K562 (cell line): ENCODE data around the gene KLHL29. TPM values are rescaled to one million over a fixed set of nuclear protein-coding genes. Genes with fewer than 3 reads are reported as not detected.

Source experiments
- ATAC-seq: fragments of 200-7000 bp; cut with Tn5 transposase; 3 replicates; pipeline ENCODE4 v1.9.1; 2020; ENCODE audit warnings: moderate library complexity
- BruUV-seq: library from RNA; stranded (reverse); fragments of 400-500 nt; replicated peaks from 2 replicates; lab custom pipeline; 2021; lab: Mats Ljungman, UMichigan
- CTCF ChIA-PET: fragments of 300-600 bp; formaldehyde crosslinking; extraction: SDS; loops from one replicate; lab custom pipeline; 2021; ENCODE audit warnings: low intra/inter-chr PET ratio; lab: Yijun Ruan, JAX
- POLR2A ChIA-PET: fragments of 300-600, 350-650 bp; sonication (Branson Sonifier 250); formaldehyde crosslinking; extraction: SDS; loops from one replicate; lab custom pipeline; 2021; ENCODE audit warnings: antibody characterized with exemption, inconsistent platforms; lab: Yijun Ruan, JAX
- DNase-seq, 4 experiments: peaks; one replicate each; pipeline versions ENCODE4 v3.0.0 to v3.0.0-alpha.2; 2011 to 2018; ENCODE audit warnings: low spot score in 3 of 4, mixed read lengths in 3 of 4; ENCODE audit errors: extremely low read depth in 1 of 4
- FAIRE-seq: peaks from 2 replicates; lab custom pipeline; 2011; peaks lifted over from hg19 to GRCh38; lab: Jason Lieb, UNC
- H2AFZ ChIP-seq: 2 replicates; pipeline ENCODE4 v1.6.0; 2011; ENCODE audit warnings: low read depth, low read length, control low read depth, inconsistent platforms
- H3K27ac ChIP-seq: fragments of 200-600 bp; 3 replicates; pipeline ENCODE4 v1.8.0; 2011; ENCODE audit warnings: low read depth, mild to moderate bottlenecking, control low read depth, inconsistent platforms, low read length, moderate library complexity, mixed read lengths; ENCODE audit errors: extremely low read depth
- H3K27me3 ChIP-seq, 2 experiments: fragments of 300-600 bp in 1 of 2; 2 replicates in 1 of 2; 3 replicates in 1 of 2; pipeline versions ENCODE4 v1.6.0 to v1.8.0; 2011; ENCODE audit warnings: inconsistent platforms in 2 of 2, low read length in 2 of 2, mild to moderate bottlenecking in 1 of 2, mixed read lengths in 1 of 2, moderate library complexity in 1 of 2; ENCODE audit not compliant: control insufficient read depth in 2 of 2, insufficient read depth in 2 of 2
- H3K36me3 ChIP-seq: fragments of 300-600 bp; 3 replicates; pipeline ENCODE4 v1.8.0; 2011; ENCODE audit warnings: mild to moderate bottlenecking, low read length, inconsistent platforms; ENCODE audit not compliant: control insufficient read depth, insufficient read depth
- H3K4me1 ChIP-seq, 2 experiments: fragments of 200-600 bp in 1 of 2; replicated peaks in 1 of 2; 2 replicates in 1 of 2; 3 replicates in 1 of 2; pipeline versions ENCODE4 v1.5.1 to v1.8.0; 2011; ENCODE audit warnings: inconsistent platforms in 2 of 2, low read length in 2 of 2, mild to moderate bottlenecking in 1 of 2, mixed read lengths in 1 of 2, moderate library complexity in 1 of 2; ENCODE audit not compliant: control insufficient read depth in 2 of 2, insufficient read depth in 2 of 2
- H3K4me2 ChIP-seq: 2 replicates; pipeline ENCODE4 v1.6.1; 2011; ENCODE audit warnings: low read length, control low read depth, inconsistent platforms, mixed read lengths; ENCODE audit not compliant: insufficient read depth
- H3K4me3 ChIP-seq: fragments of 200-600 bp; sonication (generic), shearing (Covaris generic); 2 replicates; pipeline ENCODE4 v1.5.1; 2016; ENCODE audit warnings: control low read depth, inconsistent platforms
- H3K79me2 ChIP-seq: fragments of 200-600 bp; 3 replicates; pipeline ENCODE4 v1.8.0; 2011; ENCODE audit warnings: low read length, inconsistent platforms; ENCODE audit not compliant: control insufficient read depth, insufficient read depth
- H3K9ac ChIP-seq, 2 experiments: 2 replicates each; pipeline versions ENCODE4 v1.6.0 to v1.6.1; 2011; ENCODE audit warnings: low read depth in 2 of 2, low read length in 2 of 2, control low read depth in 1 of 2, inconsistent platforms in 1 of 2, mild to moderate bottlenecking in 1 of 2, mixed read lengths in 1 of 2; ENCODE audit not compliant: insufficient read depth in 1 of 2
- H3K9me1 ChIP-seq: one replicate; pipeline ENCODE4 v1.6.0; 2011; ENCODE audit warnings: inconsistent platforms, mild to moderate bottlenecking, low read length, moderate library complexity; ENCODE audit not compliant: control insufficient read depth, insufficient read depth
- H3K9me3 ChIP-seq: replicated peaks from 2 replicates; pipeline ENCODE4 v1.5.1; 2011; ENCODE audit warnings: low read depth, low read length, inconsistent platforms; ENCODE audit not compliant: control insufficient read depth, insufficient read depth
- H4K20me1 ChIP-seq: replicated peaks from 2 replicates; pipeline ENCODE4 v1.6.1; 2011; ENCODE audit warnings: low read length, inconsistent platforms, mixed read lengths; ENCODE audit not compliant: control insufficient read depth, insufficient read depth
- BACH1 ChIP-seq: fragments of 200-800 bp; sonication (Bioruptor generic); IDR thresholded peaks from 2 replicates; pipeline ENCODE4 v1.6.1; 2016; ENCODE audit warnings: missing genetic modification characterization, missing compliant biosample characterization
- CC2D1A ChIP-seq: fragments of 450-650 bp; IDR thresholded peaks from 2 replicates; pipeline ENCODE4 v1.6.1; 2017; ENCODE audit warnings: mild to moderate bottlenecking
- GABPA ChIP-seq: fragments of 200-800 bp; sonication (Bioruptor generic); conservative IDR thresholded peaks from 2 replicates; pipeline ENCODE4 v1.6.1; 2016; ENCODE audit warnings: low read depth, missing genetic modification characterization, missing compliant biosample characterization
- HDAC1 ChIP-seq, 2 experiments: fragments of 450-650 bp; IDR thresholded peaks; 2 replicates each; pipeline ENCODE4 v1.6.1; 2016 to 2017; ENCODE audit warnings: inconsistent platforms in 1 of 2, mild to moderate bottlenecking in 1 of 2, moderate library complexity in 1 of 2
- KDM1A ChIP-seq, 2 experiments: fragments of 450-650 bp; IDR thresholded peaks; 2 replicates each; pipeline ENCODE4 v1.6.1; 2016; ENCODE audit warnings: mild to moderate bottlenecking in 2 of 2
- KDM4B ChIP-seq, 2 experiments: fragments of 450-650 bp in 1 of 2; sonication (generic) in 1 of 2; IDR thresholded peaks; 2 replicates each; pipeline ENCODE4 v1.6.1; 2016 to 2017; ENCODE audit warnings: borderline replicate concordance in 2 of 2, antibody characterized with exemption in 1 of 2, low read depth in 1 of 2, mild to moderate bottlenecking in 1 of 2
- MXI1 ChIP-seq: IDR thresholded peaks from 2 replicates; pipeline ENCODE4 v1.6.1; 2011; ENCODE audit warnings: low read depth, mild to moderate bottlenecking, improper control_type of control experiment, low read length
- NONO ChIP-seq, 2 experiments: fragments of 200-400 bp in 1 of 2; fragments of 450-650 bp in 1 of 2; formaldehyde crosslinking in 1 of 2; IDR thresholded peaks; 2 replicates each; pipeline ENCODE4 v1.6.1; 2017; ENCODE audit warnings: low read depth in 2 of 2, mild to moderate bottlenecking in 2 of 2, moderate library complexity in 2 of 2, low read length in 1 of 2
- NR4A1 ChIP-seq, 2 experiments: fragments of 250-450 bp in 1 of 2; fragments of 450-650 bp in 1 of 2; sonication (Bioruptor Pico) in 1 of 2; IDR thresholded peaks; 2 replicates each; pipeline versions ENCODE4 v1.4.0 to v1.6.1; 2016 to 2020; ENCODE audit warnings: mild to moderate bottlenecking in 2 of 2, missing compliant biosample characterization in 1 of 2, missing genetic modification characterization in 1 of 2, moderate library complexity in 1 of 2
- PREB ChIP-seq: sonication (generic); formaldehyde crosslinking; IDR thresholded peaks from 2 replicates; pipeline ENCODE4 v1.8.1; 2023; ENCODE audit warnings: mild to moderate bottlenecking, missing genetic modification reagents
- SP1 ChIP-seq: sonication (generic); formaldehyde crosslinking; IDR thresholded peaks from 2 replicates; pipeline ENCODE4 v1.8.1; 2022; ENCODE audit warnings: mild to moderate bottlenecking, missing genetic modification reagents
- XRCC3 ChIP-seq: fragments of 450-650 bp; IDR thresholded peaks from 2 replicates; pipeline ENCODE4 v1.6.1; 2017; ENCODE audit warnings: mild to moderate bottlenecking, moderate library complexity
- ZC3H4 ChIP-seq: sonication (generic); formaldehyde crosslinking; IDR thresholded peaks from 2 replicates; pipeline ENCODE4 v1.9.0; 2021; ENCODE audit warnings: missing genetic modification reagents, borderline replicate concordance
- ZNF146 ChIP-seq: IDR thresholded peaks from one replicate; pipeline ENCODE4 v1.6.1; 2018; ENCODE audit warnings: missing compliant biosample characterization; ENCODE audit not compliant: unreplicated experiment
- ZNF24 ChIP-seq: fragments of 450-650 bp; IDR thresholded peaks from 2 replicates; pipeline ENCODE4 v1.6.1; 2016
- ZSCAN32 ChIP-seq: fragments of 450-650 bp; formaldehyde crosslinking; IDR thresholded peaks from 2 replicates; pipeline ENCODE4 v1.4.0; 2020; ENCODE audit warnings: mild to moderate bottlenecking, moderate library complexity
- WGBS: fragments of 100-300 bp; shearing (Covaris generic); methylation state at CpG from one replicate; pipeline ENCODE4 v1.1.6; 2016; ENCODE audit warnings: low coverage, mixed read lengths; ENCODE audit not compliant: insufficient coverage; ENCODE audit errors: missing lambda C conversion rate; 5-methylcytosine and 5-hydroxymethylcytosine counted together
- in situ Hi-C: fragments of 300-500 bp; cut with MboI; formaldehyde crosslinking; loops from 4 replicates; pipeline ENCODE4 v1.15.0; 2018; ENCODE audit warnings: inconsistent platforms, mixed read lengths
- intact Hi-C: fragments of 100-400 bp; cut with micrococcal nuclease; formaldehyde crosslinking; loops from 2 replicates; pipeline ENCODE4 v1.14.2; 2022
- polyA plus RNA-seq, 8 experiments: library from polyadenylated mRNA; depleted of rRNA in 4 of 8; stranded (reverse) in 5 of 8; unstranded in 3 of 8; fragments of >200 nt; fragmentation: Nextera tagmentation in 2 of 8; fragmentation: Illumina TruSeq in 1 of 8; extraction: Ambion mirVana in 2 of 8; extraction: Trizol in 1 of 8; gene quantifications; 2 replicates each; pipeline versions ENCODE4 v1.2.1 to v1.2.3, GENCODE V29; 2011 to 2014; ENCODE audit warnings: inconsistent platforms in 1 of 8, missing spikeins in 1 of 8
- total RNA-seq, 7 experiments: library from RNA; depleted of rRNA in 6 of 7; stranded (reverse); fragments of >200 nt in 6 of 7; fragmentation: Illumina TruSeq in 2 of 7; extraction: Trizol in 2 of 7; gene quantifications; 2 replicates each; pipeline versions ENCODE4 v1.2.1 to v1.2.3, GENCODE V29; 2011 to 2021; ENCODE audit warnings: low replicate concordance in 1 of 7

The KLHL29 gene
- total and polyA plus RNA-seq, 9 of the 15 experiments (the other 6 are each of a cell fraction or from before 2014, with no cell fraction given) = 0.03 to 0.31 (median 0.08) TPM; not detected in 1

DNA sequence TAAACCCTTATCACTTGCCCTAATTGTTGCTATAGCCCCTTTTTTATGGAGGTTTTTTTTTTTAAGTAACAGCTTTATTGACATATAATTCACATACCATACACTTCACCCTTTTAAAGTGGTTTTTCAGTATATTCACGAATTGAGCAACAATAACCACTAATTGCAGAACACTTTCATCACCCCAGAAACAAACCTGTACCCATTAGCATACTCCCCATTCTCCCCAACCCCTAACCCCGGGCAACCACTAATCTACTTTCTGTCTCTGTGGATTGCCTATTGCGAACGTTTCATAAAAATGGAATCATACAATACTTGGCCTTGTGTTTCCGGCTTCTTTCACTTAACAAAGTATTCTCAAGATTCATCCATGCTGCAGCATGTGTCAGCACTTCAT lies 328.4 kb downstream of the KLHL29 start (continued):
- TF ChIP-seq ZC3H4 (CRISPR knock-in tag) (no peak), ZSCAN32 (no peak)

- no peak for ATAC-seq
- ChIA-PET CTCF (no interaction called here), POLR2A (interaction anchor here (0.6 to 0.7 kb wide), 2 partner anchors 205 to 328 kb away, joined by 3 to 4 read pairs; no protein-coding TSS in a partner anchor)
- Histone ChIP-seq H3K27ac (no peak overlapping the region), H3K27me3 (no peaks in the 10 kb centered on the region), H3K9me3 (peaks cover 2% of the 10 kb centered on the region; the same call in 1 of the 2 replicates), H3K4me1 (no peaks in the 10 kb centered on the region), H3K36me3 (no peaks in the 10 kb centered on the region), H3K9ac (no peak overlapping the region), H4K20me1 (no peaks in the 10 kb centered on the region), H2AFZ (no peak overlapping the region), H3K4me3 (no peak overlapping the region), H3K9me1 (no peaks in the 10 kb centered on the region), H3K4me2 (no peak overlapping the region), H3K79me2 (no peaks in the 10 kb centered on the region)
- 34% methylated on average over 4 of the region's 4 CpGs for WGBS
- in situ Hi-C loops = no loop called here
- intact Hi-C loops = no loop called here
- no peak for FAIRE-seq
- no TSS peak for BruUV-seq
- DNase-seq = no peak
- TF ChIP-seq NR4A1 (CRISPR knock-in tag; IDR thresholded peaks at IDR 0.05) (no peak), NR4A1 (tag; IDR thresholded peaks at IDR 0.05) (no peak), ZNF146 (CRISPR knock-in tag) (no peak), ZNF24 (no peak), HDAC1 (IDR thresholded peaks at IDR 0.05) (no peak), BACH1 (no peak), GABPA (tag) (no peak), NONO (IDR thresholded peaks at IDR 0.05; ENCODE audit: low read depth in 2 of 2, low read length in 1 of 2) (no peak), KDM4B (IDR thresholded peaks at IDR 0.05; ENCODE audit: borderline replicate concordance in 2 of 2, low read depth in 1 of 2) (no peak), KDM1A (IDR thresholded peaks at IDR 0.05) (no peak), XRCC3 (no peak), MXI1 (no peak), PREB (no peak), SP1 (CRISPR knock-in tag) (no peak), CC2D1A (no peak)
These were observed 334.1 kb downstream of the KLHL29 start for GRCh38 chr2:23718931-23719700.
